ENCODE measurements around the gene IQGAP3. TPM values are rescaled to one million over a fixed set of nuclear protein-coding genes. Genes with fewer than 3 reads are reported as not detected.

IQGAP3 gene
- polyA plus RNA-seq, 2 of the 4 experiments (the other 2 are of a cell fraction) = 15.6 to 17.0 TPM

DNA sequence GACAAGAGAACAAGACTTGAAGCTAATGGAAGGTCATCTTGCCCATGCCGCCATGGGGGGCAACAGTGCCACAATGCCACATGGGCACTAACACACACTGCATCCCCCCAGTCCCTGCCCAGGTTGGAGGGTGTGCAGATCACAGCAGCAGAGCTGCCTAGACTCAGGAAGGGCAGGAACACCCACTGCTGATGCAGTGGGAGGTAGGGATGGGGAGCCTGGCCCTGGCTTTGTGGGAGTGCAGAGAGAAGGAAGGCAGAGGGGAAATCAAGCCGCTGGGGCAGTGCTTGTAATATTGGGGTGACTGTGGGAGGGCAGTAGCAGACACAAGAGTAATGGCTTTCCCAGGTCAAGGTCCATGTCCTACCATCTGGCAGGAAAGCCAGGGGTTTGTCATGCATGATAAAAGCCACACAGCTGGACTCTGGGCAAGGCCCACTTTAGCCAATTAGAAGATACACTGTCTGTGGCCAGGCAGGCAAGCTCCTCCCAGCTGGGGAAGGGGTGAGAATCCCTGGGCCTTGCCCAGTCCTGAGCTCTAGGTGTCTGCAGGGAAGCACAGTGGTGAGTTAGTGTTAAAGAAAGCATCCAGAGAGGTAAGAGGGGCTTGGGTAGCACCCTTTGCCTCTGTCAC lies 46.4 kb downstream of the IQGAP3 start:
- H3K4me1 ChIP-seq = no peaks in the 10 kb centered on the region
- DNase-seq (ENCODE audit: low read depth in 1 of 2, low spot score in 1 of 2) = no peak
- ChIA-PET POLR2A (interaction anchor here (0.7 to 1.1 kb wide), 2 partner anchors 25 kb away, joined by 3 read pairs; partner anchors contain the start of gene MEF2D), CTCF (interaction anchor here (0.6 to 3.0 kb wide), 10 partner anchors 7 to 263 kb away, joined by 3 to 9 read pairs (median 4); partner anchors contain the start of gene NAXE)
- no peak overlapping the region for H3K27ac ChIP-seq
- ATAC-seq = peak in 1 of 2 experiments; percentile 30; a peak in 3 of 6 replicates
- no peak overlapping the region for H3K4me2 ChIP-seq
- H3K9me3 ChIP-seq = no peaks in the 10 kb centered on the region
- no peak for FAIRE-seq
- TF ChIP-seq MYC (IDR thresholded peaks at IDR 0.05; ENCODE audit: borderline replicate concordance, low read length) (no peak), RFX5 (IDR thresholded peaks at IDR 0.05) (no peak), SMC3 (IDR thresholded peaks at IDR 0.05) (no peak), NFE2L2 (conservative IDR thresholded peaks at IDR 0.05; ENCODE audit: low read length) (no peak), ZNF302 (CRISPR knock-in tag; IDR thresholded peaks at IDR 0.05) (no peak), RCOR1 (IDR thresholded peaks at IDR 0.05; ENCODE audit: low read depth, low read length) (no peak), CHD2 (IDR thresholded peaks at IDR 0.05; ENCODE audit: low read length, partially characterized antibody) (no peak), HOXB5 (CRISPR knock-in tag; IDR thresholded peaks at IDR 0.05) (no peak), EHF (CRISPR knock-in tag; IDR thresholded peaks at IDR 0.05) (no peak), KDM5A (IDR thresholded peaks at IDR 0.05) (no peak), ZC3H11A (IDR thresholded peaks at IDR 0.05) (no peak), ESRRA (IDR thresholded peaks at IDR 0.05; ENCODE audit: borderline replicate concordance, low read length) (no peak)
- TF ChIP-seq, protein P1, sequence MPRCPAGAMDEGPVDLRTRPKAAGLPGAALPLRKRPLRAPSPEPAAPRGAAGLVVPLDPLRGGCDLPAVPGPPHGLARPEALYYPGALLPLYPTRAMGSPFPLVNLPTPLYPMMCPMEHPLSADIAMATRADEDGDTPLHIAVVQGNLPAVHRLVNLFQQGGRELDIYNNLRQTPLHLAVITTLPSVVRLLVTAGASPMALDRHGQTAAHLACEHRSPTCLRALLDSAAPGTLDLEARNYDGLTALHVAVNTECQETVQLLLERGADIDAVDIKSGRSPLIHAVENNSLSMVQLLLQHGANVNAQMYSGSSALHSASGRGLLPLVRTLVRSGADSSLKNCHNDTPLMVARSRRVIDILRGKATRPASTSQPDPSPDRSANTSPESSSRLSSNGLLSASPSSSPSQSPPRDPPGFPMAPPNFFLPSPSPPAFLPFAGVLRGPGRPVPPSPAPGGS (IDR thresholded peaks at IDR 0.05) = no peak
- TF ChIP-seq, protein P2, sequence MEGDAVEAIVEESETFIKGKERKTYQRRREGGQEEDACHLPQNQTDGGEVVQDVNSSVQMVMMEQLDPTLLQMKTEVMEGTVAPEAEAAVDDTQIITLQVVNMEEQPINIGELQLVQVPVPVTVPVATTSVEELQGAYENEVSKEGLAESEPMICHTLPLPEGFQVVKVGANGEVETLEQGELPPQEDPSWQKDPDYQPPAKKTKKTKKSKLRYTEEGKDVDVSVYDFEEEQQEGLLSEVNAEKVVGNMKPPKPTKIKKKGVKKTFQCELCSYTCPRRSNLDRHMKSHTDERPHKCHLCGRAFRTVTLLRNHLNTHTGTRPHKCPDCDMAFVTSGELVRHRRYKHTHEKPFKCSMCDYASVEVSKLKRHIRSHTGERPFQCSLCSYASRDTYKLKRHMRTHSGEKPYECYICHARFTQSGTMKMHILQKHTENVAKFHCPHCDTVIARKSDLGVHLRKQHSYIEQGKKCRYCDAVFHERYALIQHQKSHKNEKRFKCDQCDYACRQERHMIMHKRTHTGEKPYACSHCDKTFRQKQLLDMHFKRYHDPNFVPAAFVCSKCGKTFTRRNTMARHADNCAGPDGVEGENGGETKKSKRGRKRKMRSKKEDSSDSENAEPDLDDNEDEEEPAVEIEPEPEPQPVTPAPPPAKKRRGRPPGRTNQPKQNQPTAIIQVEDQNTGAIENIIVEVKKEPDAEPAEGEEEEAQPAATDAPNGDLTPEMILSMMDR (IDR thresholded peaks at IDR 0.05) = no peak
- H3K4me3 ChIP-seq = no peak overlapping the region
- WGBS (ENCODE audit: missing lambda C conversion rate) = 89% methylated on average over 2 of the region's 2 CpGs

DNA sequence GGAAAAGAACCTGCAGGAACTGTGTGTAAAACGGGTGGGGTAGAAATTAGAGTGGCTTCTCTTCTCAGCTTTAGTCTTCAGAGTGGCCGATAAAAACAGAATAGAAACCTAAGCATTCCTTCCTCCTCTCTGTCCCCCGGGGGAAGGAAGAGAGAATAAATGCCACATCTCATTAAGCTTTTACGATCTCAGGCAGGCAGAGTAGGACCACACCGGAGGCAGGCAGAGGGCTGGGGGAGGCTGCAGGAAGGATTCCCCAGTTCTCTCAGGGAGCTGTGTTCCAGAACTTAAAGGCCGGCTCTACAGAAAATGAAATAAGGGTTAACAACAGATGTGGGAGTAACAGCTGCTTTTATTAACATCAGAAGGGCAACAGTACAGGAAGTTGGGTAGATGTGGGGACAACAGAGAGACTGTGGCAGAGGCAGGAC lies 47.3 kb downstream of the IQGAP3 start:
- POLR2A ChIA-PET = interaction anchor here (1.1 kb wide), 1 partner anchor 24 kb away, joined by 3 read pairs; no protein-coding TSS in a partner anchor

More for the DNA sequence above, 47.3 kb downstream of the IQGAP3 start:
- DNase-seq (ENCODE audit: low read depth in 1 of 2, low spot score in 1 of 2) = no peak
- Histone ChIP-seq H3K4me3 (no peak overlapping the region), H3K4me1 (no peaks in the 10 kb centered on the region), H3K9me3 (no peaks in the 10 kb centered on the region), H3K27ac (no peak overlapping the region), H3K4me2 (no peak overlapping the region)
- WGBS (ENCODE audit: missing lambda C conversion rate) = 74% methylated on average over 6 of the region's 6 CpGs
- ATAC-seq = no peak
- no peak for TF ChIP-seq POLR2AphosphoS2 (conservative IDR thresholded peaks at IDR 0.05; ENCODE audit: low read length)
- no peak for TF ChIP-seq HDAC2 (IDR thresholded peaks at IDR 0.05)
- no peak for TF ChIP-seq EHMT2 (IDR thresholded peaks at IDR 0.05; ENCODE audit: low read depth)
- no peak for TF ChIP-seq ZFP36 (IDR thresholded peaks at IDR 0.05; ENCODE audit: borderline replicate concordance, partially characterized antibody)
- no peak for TF ChIP-seq MYC (IDR thresholded peaks at IDR 0.05; ENCODE audit: borderline replicate concordance, low read length)
- TF ChIP-seq FOSB (CRISPR knock-in tag; IDR thresholded peaks at IDR 0.05) = no peak
- no peak for TF ChIP-seq CBX8 (IDR thresholded peaks at IDR 0.05)
- TF ChIP-seq SREBF2 (IDR thresholded peaks at IDR 0.05) = no peak
- TF ChIP-seq SMC3 (IDR thresholded peaks at IDR 0.05) = no peak
- TF ChIP-seq, protein P3, sequence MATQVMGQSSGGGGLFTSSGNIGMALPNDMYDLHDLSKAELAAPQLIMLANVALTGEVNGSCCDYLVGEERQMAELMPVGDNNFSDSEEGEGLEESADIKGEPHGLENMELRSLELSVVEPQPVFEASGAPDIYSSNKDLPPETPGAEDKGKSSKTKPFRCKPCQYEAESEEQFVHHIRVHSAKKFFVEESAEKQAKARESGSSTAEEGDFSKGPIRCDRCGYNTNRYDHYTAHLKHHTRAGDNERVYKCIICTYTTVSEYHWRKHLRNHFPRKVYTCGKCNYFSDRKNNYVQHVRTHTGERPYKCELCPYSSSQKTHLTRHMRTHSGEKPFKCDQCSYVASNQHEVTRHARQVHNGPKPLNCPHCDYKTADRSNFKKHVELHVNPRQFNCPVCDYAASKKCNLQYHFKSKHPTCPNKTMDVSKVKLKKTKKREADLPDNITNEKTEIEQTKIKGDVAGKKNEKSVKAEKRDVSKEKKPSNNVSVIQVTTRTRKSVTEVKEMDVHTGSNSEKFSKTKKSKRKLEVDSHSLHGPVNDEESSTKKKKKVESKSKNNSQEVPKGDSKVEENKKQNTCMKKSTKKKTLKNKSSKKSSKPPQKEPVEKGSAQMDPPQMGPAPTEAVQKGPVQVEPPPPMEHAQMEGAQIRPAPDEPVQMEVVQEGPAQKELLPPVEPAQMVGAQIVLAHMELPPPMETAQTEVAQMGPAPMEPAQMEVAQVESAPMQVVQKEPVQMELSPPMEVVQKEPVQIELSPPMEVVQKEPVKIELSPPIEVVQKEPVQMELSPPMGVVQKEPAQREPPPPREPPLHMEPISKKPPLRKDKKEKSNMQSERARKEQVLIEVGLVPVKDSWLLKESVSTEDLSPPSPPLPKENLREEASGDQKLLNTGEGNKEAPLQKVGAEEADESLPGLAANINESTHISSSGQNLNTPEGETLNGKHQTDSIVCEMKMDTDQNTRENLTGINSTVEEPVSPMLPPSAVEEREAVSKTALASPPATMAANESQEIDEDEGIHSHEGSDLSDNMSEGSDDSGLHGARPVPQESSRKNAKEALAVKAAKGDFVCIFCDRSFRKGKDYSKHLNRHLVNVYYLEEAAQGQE (IDR thresholded peaks at IDR 0.05) = no peak
- no peak for TF ChIP-seq BHLHE40 (IDR thresholded peaks at IDR 0.05; ENCODE audit: low read depth, low read length)
- TF ChIP-seq, protein P4, sequence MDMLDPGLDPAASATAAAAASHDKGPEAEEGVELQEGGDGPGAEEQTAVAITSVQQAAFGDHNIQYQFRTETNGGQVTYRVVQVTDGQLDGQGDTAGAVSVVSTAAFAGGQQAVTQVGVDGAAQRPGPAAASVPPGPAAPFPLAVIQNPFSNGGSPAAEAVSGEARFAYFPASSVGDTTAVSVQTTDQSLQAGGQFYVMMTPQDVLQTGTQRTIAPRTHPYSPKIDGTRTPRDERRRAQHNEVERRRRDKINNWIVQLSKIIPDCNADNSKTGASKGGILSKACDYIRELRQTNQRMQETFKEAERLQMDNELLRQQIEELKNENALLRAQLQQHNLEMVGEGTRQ (IDR thresholded peaks at IDR 0.05) = no peak
- TF ChIP-seq, protein P5, sequence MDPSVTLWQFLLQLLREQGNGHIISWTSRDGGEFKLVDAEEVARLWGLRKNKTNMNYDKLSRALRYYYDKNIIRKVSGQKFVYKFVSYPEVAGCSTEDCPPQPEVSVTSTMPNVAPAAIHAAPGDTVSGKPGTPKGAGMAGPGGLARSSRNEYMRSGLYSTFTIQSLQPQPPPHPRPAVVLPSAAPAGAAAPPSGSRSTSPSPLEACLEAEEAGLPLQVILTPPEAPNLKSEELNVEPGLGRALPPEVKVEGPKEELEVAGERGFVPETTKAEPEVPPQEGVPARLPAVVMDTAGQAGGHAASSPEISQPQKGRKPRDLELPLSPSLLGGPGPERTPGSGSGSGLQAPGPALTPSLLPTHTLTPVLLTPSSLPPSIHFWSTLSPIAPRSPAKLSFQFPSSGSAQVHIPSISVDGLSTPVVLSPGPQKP (IDR thresholded peaks at IDR 0.05; ENCODE audit: low read depth, low read length) = no peak
- TF ChIP-seq CEBPB (IDR thresholded peaks at IDR 0.05) = no peak
- FAIRE-seq = no peak
- CTCF ChIA-PET = interaction anchor here (0.6 to 2.4 kb wide), 12 partner anchors 8 to 264 kb away, joined by 3 to 8 read pairs (median 4); partner anchors contain the start of genes HAPLN2, MEF2D and NAXE
